Hepatocyte (in vitro differentiated cells): Measurements from ENCODE around the gene SMIM45.
"Not testable (repeated sequence)": the region's sequence is repeated elsewhere in the genome, so short reads cannot be mapped to it uniquely, and the experiment has no call there.

Experiments
- EZH2 ChIP-seq: fragments of 200-600 bp; sonication (generic); IDR thresholded peaks from 2 replicates; pipeline ENCODE4 v1.6.1; 2016; ENCODE audit warnings: antibody characterized with exemption, mild to moderate bottlenecking, borderline replicate concordance
- TF ChIP-seq, protein P1 (sequence below): fragments of 200-600 bp; sonication (generic); IDR thresholded peaks from 2 replicates; pipeline ENCODE4 v1.5.1; 2016; ENCODE audit warnings: antibody characterized with exemption, mild to moderate bottlenecking; ENCODE audit not compliant: poor library complexity

DNA sequence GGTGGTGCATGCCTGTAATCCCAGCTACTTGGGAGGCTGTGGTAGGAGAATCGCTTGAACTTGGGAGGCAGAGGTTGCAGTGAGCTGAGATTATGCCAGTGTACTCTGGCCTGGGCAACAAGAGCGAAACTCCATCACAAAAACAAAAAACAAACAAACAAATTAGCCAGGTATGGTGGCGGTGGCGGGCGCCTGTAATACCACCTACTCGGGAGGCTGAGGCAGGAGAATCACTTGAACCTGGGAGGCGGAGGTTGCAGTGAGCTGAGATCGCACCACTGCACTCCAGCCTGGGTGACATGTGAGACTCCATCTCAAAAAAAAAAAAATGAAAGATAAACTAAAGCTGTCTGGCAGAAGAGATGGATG lies 3.0 kb upstream of the SMIM45 start:
- TF ChIP-seq, protein P1, sequence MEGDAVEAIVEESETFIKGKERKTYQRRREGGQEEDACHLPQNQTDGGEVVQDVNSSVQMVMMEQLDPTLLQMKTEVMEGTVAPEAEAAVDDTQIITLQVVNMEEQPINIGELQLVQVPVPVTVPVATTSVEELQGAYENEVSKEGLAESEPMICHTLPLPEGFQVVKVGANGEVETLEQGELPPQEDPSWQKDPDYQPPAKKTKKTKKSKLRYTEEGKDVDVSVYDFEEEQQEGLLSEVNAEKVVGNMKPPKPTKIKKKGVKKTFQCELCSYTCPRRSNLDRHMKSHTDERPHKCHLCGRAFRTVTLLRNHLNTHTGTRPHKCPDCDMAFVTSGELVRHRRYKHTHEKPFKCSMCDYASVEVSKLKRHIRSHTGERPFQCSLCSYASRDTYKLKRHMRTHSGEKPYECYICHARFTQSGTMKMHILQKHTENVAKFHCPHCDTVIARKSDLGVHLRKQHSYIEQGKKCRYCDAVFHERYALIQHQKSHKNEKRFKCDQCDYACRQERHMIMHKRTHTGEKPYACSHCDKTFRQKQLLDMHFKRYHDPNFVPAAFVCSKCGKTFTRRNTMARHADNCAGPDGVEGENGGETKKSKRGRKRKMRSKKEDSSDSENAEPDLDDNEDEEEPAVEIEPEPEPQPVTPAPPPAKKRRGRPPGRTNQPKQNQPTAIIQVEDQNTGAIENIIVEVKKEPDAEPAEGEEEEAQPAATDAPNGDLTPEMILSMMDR, result not testable (repeated sequence)
- not testable (repeated sequence) for TF ChIP-seq EZH2
